CD4-positive, alpha-beta T cell (primary cell): Measurements from ENCODE around the gene GALNTL6. TPM values are rescaled to one million over a fixed set of nuclear protein-coding genes. Genes with fewer than 3 reads are reported as not detected.

Source experiments
- ATAC-seq: fragments of 200-7000 bp; cut with Tn5 transposase; one replicate; pipeline ENCODE4 v1.10.0; 2022; ENCODE audit warnings: mild to moderate bottlenecking; ENCODE audit not compliant: poor library complexity
- CTCF ChIA-PET: fragments of 350-600 bp; sonication (Branson Sonifier 250); formaldehyde crosslinking; loops from one replicate; lab custom pipeline; 2021; ENCODE audit warnings: antibody characterized with exemption, inconsistent platforms; lab: Charles Lee
- POLR2A ChIA-PET: fragments of 350-600 bp; sonication (Branson Sonifier 250); formaldehyde crosslinking; loops from one replicate; lab custom pipeline; 2021; ENCODE audit warnings: antibody characterized with exemption, inconsistent platforms; lab: Charles Lee
- DNase-seq, 14 experiments: peaks; one replicate each; pipeline ENCODE4 v3.0.0-alpha.2; 2013 to 2020; ENCODE audit warnings: mixed read lengths in 2 of 14
- H3K27ac ChIP-seq, 2 donors: one replicate each; pipeline versions ENCODE4 v1.5.1 to v1.7.0; 2013; ENCODE audit warnings: low read length in 2 of 2, low read depth in 1 of 2, mild to moderate bottlenecking in 1 of 2
- H3K27me3 ChIP-seq, 2 experiments: 1 replicate in 1 of 2; 2 replicates in 1 of 2; pipeline versions ENCODE4 v1.6.1 to v1.7.0; 2013; ENCODE audit warnings: low read length in 2 of 2, control low read depth in 1 of 2, mild to moderate bottlenecking in 1 of 2, moderate library complexity in 1 of 2; ENCODE audit not compliant: insufficient read depth in 2 of 2, control insufficient read depth in 1 of 2
- H3K36me3 ChIP-seq: one replicate; pipeline ENCODE4 v1.6.1; 2013; ENCODE audit warnings: low read length, control low read depth; ENCODE audit not compliant: insufficient read depth
- H3K4me1 ChIP-seq: one replicate; pipeline ENCODE4 v1.6.1; 2013; ENCODE audit warnings: low read length, control low read depth; ENCODE audit not compliant: insufficient read depth
- H3K4me3 ChIP-seq: one replicate; pipeline ENCODE4 v1.5.1; 2013; ENCODE audit warnings: mild to moderate bottlenecking, low read length, moderate library complexity
- H3K9me3 ChIP-seq, 2 experiments: 1 replicate in 1 of 2; 2 replicates in 1 of 2; pipeline versions ENCODE4 v1.6.1 to v1.7.0; 2013; ENCODE audit warnings: low read length in 2 of 2, mild to moderate bottlenecking in 2 of 2, control low read depth in 1 of 2, moderate library complexity in 1 of 2; ENCODE audit not compliant: control insufficient read depth in 1 of 2, insufficient read depth in 1 of 2
- H3K27ac Mint-ChIP-seq: one replicate; pipeline ENCODE4 v1.8.0; 2020; ENCODE audit warnings: mixed read lengths
- H3K27me3 Mint-ChIP-seq: one replicate; pipeline ENCODE4 v1.8.0; 2021; ENCODE audit warnings: mixed read lengths
- H3K36me3 Mint-ChIP-seq: one replicate; pipeline ENCODE4 v1.8.0; 2021; ENCODE audit warnings: low read depth, mixed read lengths
- H3K4me1 Mint-ChIP-seq: one replicate; pipeline ENCODE4 v1.8.0; 2021; ENCODE audit warnings: low read depth, mixed read lengths
- H3K4me3 Mint-ChIP-seq: one replicate; pipeline ENCODE4 v1.8.0; 2020; ENCODE audit warnings: mild to moderate bottlenecking, mixed read lengths
- H3K9me3 Mint-ChIP-seq: one replicate; pipeline ENCODE4 v1.8.0; 2020; ENCODE audit warnings: mixed read lengths
- intact Hi-C, 2 experiments: fragments of 100-400 bp; cut with DNase I in 1 of 2; cut with micrococcal nuclease in 1 of 2; formaldehyde crosslinking; loops; one replicate each; pipeline versions ENCODE4 v1.15.1 to v1.9.0; 2023 to 2025; cut with DNase I, micrococcal nuclease
- total RNA-seq, 174 experiments: library from RNA in 2 of 174; stranded (reverse) in 2 of 174; gene quantifications; one replicate each; pipeline ENCODE4 v1.2.3 and lab custom pipeline; 2021 to 2026
- TF ChIP-seq, protein P1 (sequence below): fragments of 200-600 bp; IDR thresholded peaks from one replicate; pipeline ENCODE4 v1.8.0; 2022; ENCODE audit warnings: antibody characterized with exemption, mild to moderate bottlenecking

Gene GALNTL6
- total RNA-seq, 2 experiments from 2014 or later = not detected

GRCh38 chr4:172838111-172838510 lies 1024.9 kb downstream of the GALNTL6 start:
- H3K27ac Mint-ChIP-seq = no peak overlapping the region
- intact Hi-C loops = no loop called here
- TF ChIP-seq, protein P1, sequence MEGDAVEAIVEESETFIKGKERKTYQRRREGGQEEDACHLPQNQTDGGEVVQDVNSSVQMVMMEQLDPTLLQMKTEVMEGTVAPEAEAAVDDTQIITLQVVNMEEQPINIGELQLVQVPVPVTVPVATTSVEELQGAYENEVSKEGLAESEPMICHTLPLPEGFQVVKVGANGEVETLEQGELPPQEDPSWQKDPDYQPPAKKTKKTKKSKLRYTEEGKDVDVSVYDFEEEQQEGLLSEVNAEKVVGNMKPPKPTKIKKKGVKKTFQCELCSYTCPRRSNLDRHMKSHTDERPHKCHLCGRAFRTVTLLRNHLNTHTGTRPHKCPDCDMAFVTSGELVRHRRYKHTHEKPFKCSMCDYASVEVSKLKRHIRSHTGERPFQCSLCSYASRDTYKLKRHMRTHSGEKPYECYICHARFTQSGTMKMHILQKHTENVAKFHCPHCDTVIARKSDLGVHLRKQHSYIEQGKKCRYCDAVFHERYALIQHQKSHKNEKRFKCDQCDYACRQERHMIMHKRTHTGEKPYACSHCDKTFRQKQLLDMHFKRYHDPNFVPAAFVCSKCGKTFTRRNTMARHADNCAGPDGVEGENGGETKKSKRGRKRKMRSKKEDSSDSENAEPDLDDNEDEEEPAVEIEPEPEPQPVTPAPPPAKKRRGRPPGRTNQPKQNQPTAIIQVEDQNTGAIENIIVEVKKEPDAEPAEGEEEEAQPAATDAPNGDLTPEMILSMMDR = no peak

DNA sequence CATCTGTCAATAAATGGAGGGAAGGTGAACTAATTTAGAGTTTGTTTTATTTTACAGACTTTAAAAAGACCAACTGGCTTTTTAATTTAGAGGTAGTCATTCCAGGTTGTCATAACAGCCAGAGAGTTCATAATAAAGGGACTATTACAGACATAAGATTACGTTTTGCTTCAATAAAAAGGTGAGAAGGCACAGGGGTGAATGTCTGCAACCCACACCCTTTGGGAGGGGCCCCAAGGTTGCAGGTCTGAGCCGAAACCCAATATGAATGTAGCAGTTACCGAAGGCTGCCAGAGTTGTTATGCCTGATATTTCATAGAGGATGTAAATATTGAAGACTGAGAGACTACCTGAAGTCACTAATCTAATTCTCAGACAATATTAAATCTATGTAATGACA lies 1025.7 kb downstream of the GALNTL6 start:
- H3K27ac Mint-ChIP-seq = no peak overlapping the region

More at GRCh38 chr4:172838111-172838510, 1024.9 kb downstream of the GALNTL6 start:
- H3K4me1 Mint-ChIP-seq = no peaks in the 10 kb centered on the region
- no peaks in the 10 kb centered on the region for H3K36me3 Mint-ChIP-seq
- no peaks in the 10 kb centered on the region for H3K4me1 ChIP-seq
- H3K4me3 Mint-ChIP-seq = no peak overlapping the region
- no peak overlapping the region for H3K27ac ChIP-seq
- H3K27me3 Mint-ChIP-seq = peaks cover 9% of the 10 kb centered on the region
- no peaks in the 10 kb centered on the region for H3K36me3 ChIP-seq
- H3K9me3 Mint-ChIP-seq = no peaks in the 10 kb centered on the region
- H3K9me3 ChIP-seq = no peaks in the 10 kb centered on the region
- DNase-seq (no peak), ATAC-seq (no peak)
- ChIA-PET POLR2A (no interaction called here), CTCF (no interaction called here)
- H3K4me3 ChIP-seq = no peak overlapping the region
- no peaks in the 10 kb centered on the region for H3K27me3 ChIP-seq

DNA sequence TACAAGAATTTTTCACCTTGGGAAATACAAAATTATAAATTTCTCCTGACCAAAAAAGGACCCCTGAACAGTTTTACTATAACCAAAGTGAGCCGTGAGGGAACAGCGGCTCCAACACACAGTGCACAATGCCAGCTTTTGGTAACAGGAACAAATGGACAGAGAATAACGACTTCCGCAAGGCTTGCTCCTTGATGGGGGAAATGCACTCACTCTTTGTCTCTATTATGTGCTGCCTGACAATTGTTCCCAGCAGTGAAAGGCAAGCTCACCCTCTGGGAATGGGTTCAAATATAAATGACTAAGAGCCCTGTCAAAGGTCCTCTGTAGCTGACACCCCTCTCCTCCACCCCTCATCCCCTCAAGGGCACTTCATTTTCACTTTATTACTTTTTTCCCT lies 1029.6 kb downstream of the GALNTL6 start:
- no peak for ATAC-seq
- Mint-ChIP-seq H3K27me3 (peaks cover 9% of the 10 kb centered on the region), H3K4me1 (no peaks in the 10 kb centered on the region), H3K9me3 (no peaks in the 10 kb centered on the region), H3K27ac (no peak overlapping the region), H3K36me3 (no peaks in the 10 kb centered on the region), H3K4me3 (no peak overlapping the region)
- no peaks in the 10 kb centered on the region for H3K4me1 ChIP-seq
- intact Hi-C loops = no loop called here
- DNase-seq = no peak
- H3K27me3 ChIP-seq = no peaks in the 10 kb centered on the region
- TF ChIP-seq, protein P1 = no peak
- ChIA-PET POLR2A (no interaction called here), CTCF (no interaction called here)
- no peaks in the 10 kb centered on the region for H3K9me3 ChIP-seq
- H3K4me3 ChIP-seq = no peak overlapping the region
- H3K36me3 ChIP-seq = no peaks in the 10 kb centered on the region
- no peak overlapping the region for H3K27ac ChIP-seq

More for the DNA sequence above, 1025.7 kb downstream of the GALNTL6 start:
- Mint-ChIP-seq H3K9me3 (no peaks in the 10 kb centered on the region), H3K4me1 (no peaks in the 10 kb centered on the region), H3K36me3 (no peaks in the 10 kb centered on the region), H3K4me3 (no peak overlapping the region), H3K27me3 (peaks cover 13% of the 10 kb centered on the region)
- ATAC-seq (no peak), DNase-seq (no peak)
- no peak overlapping the region for H3K4me3 ChIP-seq
- H3K27me3 ChIP-seq = no peaks in the 10 kb centered on the region
- H3K36me3 ChIP-seq = no peaks in the 10 kb centered on the region
- CTCF ChIA-PET = no interaction called here
- intact Hi-C loops = no loop called here
- TF ChIP-seq, protein P1 = no peak
- H3K9me3 ChIP-seq = no peaks in the 10 kb centered on the region
- POLR2A ChIA-PET = no interaction called here
- no peaks in the 10 kb centered on the region for H3K4me1 ChIP-seq
- no peak overlapping the region for H3K27ac ChIP-seq
